Spleen (tissue), 7 donors: ENCODE measurements around the gene TMEM132D.

Experiments
- CTCF ChIP-seq, 11 experiments: fragments of 200-600 bp in 7 of 11; fragments of 450-650 bp in 4 of 11; sonication (generic) in 4 of 11; IDR thresholded peaks in 8 of 11; conservative IDR thresholded peaks in 3 of 11; 1 replicate in 7 of 11; 2 replicates in 4 of 11; pipeline versions ENCODE4 v1.4.0 to v1.8.0; 2016 to 2021; ENCODE audit warnings: antibody characterized with exemption in 11 of 11, inconsistent platforms in 4 of 11, mild to moderate bottlenecking in 1 of 11
- POLR2AphosphoS5 ChIP-seq, 3 donors: sonication (generic); formaldehyde crosslinking; IDR thresholded peaks; one replicate each; pipeline ENCODE4 v1.5.1; 2017; ENCODE audit warnings: antibody characterized with exemption in 3 of 3
- donor health status: DM: no; HTN: no; CAD: no; lungs with moderate emphysema.
- donor health status: DM: no; HTN: no; CAD: no.
- donor health status: DM: no; HTN: no; CAD: no.

GRCh38 chr12:129903092-129903945 is 506 bp downstream of the TMEM132D start:
- TF ChIP-seq CTCF (IDR thresholded peaks at IDR 0.05 in 8 of 11, conservative IDR thresholded peaks at IDR 0.05 in 3 of 11) (no peak), POLR2AphosphoS5 (IDR thresholded peaks at IDR 0.05) (no peak)
